Measurements from ENCODE around the gene NCBP3. TPM values are rescaled to one million over a fixed set of nuclear protein-coding genes. Genes with fewer than 3 reads are reported as not detected.

Gene NCBP3
- total and polyA plus RNA-seq, 2 of the 8 experiments (the other 6 are each of a cell fraction or from before 2014, with no cell fraction given), result 19.6 to 46.1 TPM

DNA sequence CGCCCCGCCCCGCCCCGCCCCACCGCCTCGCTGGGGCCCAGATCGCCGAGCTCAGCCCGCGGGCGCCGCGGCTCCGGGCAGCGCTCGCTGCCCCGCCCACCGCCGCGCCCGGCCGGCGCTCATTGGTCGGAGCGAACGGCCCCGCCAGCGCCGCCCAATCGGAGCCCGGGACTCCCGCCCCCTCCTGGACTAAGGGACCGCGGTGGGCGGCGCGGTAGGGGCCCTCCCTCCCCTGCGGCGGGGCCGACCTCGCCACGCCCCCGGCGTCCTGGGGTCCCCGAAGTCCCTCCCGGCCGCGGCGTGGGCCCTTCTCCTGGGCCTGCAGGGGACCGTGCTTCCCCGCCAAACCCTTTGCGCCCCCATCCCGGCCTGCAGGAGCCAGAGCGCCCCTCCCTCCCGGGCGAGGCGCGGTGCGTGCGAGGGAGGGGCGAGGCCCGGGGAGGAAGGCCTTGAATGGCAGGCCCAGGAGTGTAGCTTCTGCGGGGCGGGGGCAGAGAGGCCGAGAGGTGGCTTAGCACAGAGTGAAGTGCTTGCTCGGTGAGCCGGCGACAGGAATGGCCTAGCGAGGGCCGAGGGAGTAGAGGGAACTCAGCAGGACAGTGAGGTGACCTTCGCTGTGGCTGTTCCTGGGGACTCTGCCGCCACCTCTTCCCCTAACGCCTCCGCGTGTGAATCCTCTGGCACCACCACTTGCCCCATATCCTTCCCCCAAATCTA, 47.1 kb upstream of the NCBP3 start, which contains the start of gene CAMKK1 (continued):
- TF ChIP-seq, protein P1, sequence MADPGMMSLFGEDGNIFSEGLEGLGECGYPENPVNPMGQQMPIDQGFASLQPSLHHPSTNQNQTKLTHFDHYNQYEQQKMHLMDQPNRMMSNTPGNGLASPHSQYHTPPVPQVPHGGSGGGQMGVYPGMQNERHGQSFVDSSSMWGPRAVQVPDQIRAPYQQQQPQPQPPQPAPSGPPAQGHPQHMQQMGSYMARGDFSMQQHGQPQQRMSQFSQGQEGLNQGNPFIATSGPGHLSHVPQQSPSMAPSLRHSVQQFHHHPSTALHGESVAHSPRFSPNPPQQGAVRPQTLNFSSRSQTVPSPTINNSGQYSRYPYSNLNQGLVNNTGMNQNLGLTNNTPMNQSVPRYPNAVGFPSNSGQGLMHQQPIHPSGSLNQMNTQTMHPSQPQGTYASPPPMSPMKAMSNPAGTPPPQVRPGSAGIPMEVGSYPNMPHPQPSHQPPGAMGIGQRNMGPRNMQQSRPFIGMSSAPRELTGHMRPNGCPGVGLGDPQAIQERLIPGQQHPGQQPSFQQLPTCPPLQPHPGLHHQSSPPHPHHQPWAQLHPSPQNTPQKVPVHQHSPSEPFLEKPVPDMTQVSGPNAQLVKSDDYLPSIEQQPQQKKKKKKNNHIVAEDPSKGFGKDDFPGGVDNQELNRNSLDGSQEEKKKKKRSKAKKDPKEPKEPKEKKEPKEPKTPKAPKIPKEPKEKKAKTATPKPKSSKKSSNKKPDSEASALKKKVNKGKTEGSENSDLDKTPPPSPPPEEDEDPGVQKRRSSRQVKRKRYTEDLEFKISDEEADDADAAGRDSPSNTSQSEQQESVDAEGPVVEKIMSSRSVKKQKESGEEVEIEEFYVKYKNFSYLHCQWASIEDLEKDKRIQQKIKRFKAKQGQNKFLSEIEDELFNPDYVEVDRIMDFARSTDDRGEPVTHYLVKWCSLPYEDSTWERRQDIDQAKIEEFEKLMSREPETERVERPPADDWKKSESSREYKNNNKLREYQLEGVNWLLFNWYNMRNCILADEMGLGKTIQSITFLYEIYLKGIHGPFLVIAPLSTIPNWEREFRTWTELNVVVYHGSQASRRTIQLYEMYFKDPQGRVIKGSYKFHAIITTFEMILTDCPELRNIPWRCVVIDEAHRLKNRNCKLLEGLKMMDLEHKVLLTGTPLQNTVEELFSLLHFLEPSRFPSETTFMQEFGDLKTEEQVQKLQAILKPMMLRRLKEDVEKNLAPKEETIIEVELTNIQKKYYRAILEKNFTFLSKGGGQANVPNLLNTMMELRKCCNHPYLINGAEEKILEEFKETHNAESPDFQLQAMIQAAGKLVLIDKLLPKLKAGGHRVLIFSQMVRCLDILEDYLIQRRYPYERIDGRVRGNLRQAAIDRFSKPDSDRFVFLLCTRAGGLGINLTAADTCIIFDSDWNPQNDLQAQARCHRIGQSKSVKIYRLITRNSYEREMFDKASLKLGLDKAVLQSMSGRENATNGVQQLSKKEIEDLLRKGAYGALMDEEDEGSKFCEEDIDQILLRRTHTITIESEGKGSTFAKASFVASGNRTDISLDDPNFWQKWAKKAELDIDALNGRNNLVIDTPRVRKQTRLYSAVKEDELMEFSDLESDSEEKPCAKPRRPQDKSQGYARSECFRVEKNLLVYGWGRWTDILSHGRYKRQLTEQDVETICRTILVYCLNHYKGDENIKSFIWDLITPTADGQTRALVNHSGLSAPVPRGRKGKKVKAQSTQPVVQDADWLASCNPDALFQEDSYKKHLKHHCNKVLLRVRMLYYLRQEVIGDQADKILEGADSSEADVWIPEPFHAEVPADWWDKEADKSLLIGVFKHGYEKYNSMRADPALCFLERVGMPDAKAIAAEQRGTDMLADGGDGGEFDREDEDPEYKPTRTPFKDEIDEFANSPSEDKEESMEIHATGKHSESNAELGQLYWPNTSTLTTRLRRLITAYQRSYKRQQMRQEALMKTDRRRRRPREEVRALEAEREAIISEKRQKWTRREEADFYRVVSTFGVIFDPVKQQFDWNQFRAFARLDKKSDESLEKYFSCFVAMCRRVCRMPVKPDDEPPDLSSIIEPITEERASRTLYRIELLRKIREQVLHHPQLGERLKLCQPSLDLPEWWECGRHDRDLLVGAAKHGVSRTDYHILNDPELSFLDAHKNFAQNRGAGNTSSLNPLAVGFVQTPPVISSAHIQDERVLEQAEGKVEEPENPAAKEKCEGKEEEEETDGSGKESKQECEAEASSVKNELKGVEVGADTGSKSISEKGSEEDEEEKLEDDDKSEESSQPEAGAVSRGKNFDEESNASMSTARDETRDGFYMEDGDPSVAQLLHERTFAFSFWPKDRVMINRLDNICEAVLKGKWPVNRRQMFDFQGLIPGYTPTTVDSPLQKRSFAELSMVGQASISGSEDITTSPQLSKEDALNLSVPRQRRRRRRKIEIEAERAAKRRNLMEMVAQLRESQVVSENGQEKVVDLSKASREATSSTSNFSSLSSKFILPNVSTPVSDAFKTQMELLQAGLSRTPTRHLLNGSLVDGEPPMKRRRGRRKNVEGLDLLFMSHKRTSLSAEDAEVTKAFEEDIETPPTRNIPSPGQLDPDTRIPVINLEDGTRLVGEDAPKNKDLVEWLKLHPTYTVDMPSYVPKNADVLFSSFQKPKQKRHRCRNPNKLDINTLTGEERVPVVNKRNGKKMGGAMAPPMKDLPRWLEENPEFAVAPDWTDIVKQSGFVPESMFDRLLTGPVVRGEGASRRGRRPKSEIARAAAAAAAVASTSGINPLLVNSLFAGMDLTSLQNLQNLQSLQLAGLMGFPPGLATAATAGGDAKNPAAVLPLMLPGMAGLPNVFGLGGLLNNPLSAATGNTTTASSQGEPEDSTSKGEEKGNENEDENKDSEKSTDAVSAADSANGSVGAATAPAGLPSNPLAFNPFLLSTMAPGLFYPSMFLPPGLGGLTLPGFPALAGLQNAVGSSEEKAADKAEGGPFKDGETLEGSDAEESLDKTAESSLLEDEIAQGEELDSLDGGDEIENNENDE (IDR thresholded peaks at IDR 0.05; ENCODE audit: insufficient replicate concordance, low read length), result no peak
- no peak for TF ChIP-seq HDAC6 (IDR thresholded peaks at IDR 0.05; ENCODE audit: low read depth, low read length)
- peak; percentile 21; the same call in 1 of the 2 replicates for TF ChIP-seq PHF8 (conservative IDR thresholded peaks at IDR 0.05; ENCODE audit: low read depth, low read length)
- no peak for TF ChIP-seq ZNF274 (IDR thresholded peaks at IDR 0.05; ENCODE audit: borderline replicate concordance, extremely low read depth, low read length)
- no peak for TF ChIP-seq SP1 (IDR thresholded peaks at IDR 0.05; ENCODE audit: low read depth, low read length)
- TF ChIP-seq POLR2A (IDR thresholded peaks at IDR 0.05; ENCODE audit: control extremely low read depth in 1 of 2, low read depth in 2 of 2, low read length in 2 of 2), result peak in 1 of 2 experiments; percentile 67; a peak in 2 of 3 replicates
- TF ChIP-seq POLR2AphosphoS5 (IDR thresholded peaks at IDR 0.05; ENCODE audit: low read depth, low read length), result peak; percentile 41; the same call in 1 of the 2 replicates
- TF ChIP-seq RNF2 (IDR thresholded peaks at IDR 0.05; ENCODE audit: borderline replicate concordance, low read depth, low read length, missing control alignments, poor library complexity, severe bottlenecking), result no peak
- no peak for TF ChIP-seq EZH2 (IDR thresholded peaks at IDR 0.05; ENCODE audit: low read depth, low read length, severe bottlenecking)
